ENCODE measurements around the gene ADGRL3.
"Not testable (repeated sequence)": the region's sequence is repeated elsewhere in the genome, so short reads cannot be mapped to it uniquely, and the experiment has no call there.

The ADGRL3 gene

DNA sequence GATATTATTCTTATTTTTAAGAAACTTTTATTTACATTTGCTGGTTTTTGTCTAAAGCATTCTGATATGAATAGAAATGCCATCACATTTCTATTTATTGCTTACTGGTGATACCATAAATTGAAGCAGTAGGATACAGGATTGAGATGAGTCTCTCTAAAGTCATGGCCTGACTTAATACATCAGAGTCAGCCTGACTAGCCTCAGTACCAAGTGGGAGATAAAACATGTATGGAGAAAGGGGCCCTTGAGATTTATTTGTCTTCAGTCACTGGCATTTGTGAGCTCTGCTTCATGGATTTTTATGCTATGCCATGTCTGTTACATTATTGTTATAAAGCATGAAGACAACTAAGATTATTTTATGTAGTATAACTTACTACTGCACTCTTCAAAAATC, 465.5 kb downstream of the ADGRL3 start:
- FAIRE-seq: no peak

DNA sequence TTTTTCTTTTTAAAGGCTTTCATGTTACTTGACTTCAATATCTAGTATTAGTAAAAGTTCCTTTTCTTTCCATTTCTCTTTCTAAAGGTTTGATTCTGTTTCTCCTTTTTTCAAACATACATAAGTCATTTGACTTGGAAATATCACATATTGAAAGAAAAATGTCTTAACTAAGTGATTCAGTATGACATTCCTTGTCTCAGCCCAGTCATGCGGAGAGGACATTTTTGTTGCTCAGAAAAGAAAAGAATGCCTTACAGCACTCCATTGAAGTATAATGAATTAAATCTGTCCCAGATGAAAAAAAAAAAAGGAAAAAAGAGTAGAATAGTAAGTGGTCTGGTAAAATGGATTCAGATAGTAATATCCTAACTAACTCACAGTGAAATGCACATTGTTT, 466.1 kb downstream of the ADGRL3 start:
- no peak for FAIRE-seq

DNA sequence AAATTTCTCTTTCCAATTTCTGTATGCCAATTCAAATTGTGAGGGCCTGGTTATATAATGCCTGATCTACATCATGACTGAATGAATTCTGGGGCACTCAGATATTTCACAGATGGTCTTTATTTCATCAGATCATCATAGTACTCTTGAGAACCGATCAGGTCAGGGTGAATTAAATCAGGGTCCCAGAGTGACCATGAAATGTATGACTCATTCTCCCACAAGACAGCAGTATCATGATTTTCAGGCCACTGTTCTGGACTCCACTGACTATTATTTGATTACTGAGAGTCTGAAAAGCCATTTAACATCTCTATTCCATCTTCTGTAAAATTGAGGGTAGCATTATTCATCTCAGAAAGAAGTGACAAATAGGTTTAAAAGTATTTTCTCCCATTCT, 471.5 kb downstream of the ADGRL3 start:
- FAIRE-seq: no peak

DNA sequence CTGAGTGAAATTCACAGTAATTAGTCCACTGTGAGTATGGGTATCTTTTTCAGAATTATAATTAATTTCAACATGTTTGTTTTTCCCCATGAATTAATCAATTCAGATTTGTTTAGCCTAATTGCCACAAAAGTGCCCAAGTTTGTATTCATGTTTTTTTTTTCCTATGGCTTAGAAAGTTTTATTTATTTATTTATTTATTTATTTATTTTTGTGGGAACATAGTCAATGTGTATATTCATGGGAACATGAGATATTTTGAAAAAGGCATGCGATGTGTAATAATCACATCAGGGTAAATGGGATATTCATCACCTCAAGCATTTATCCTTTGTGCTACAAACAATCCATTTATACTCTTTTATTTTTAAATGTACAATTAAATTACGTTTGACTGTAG, 475.3 kb downstream of the ADGRL3 start:
- FAIRE-seq: no peak

DNA sequence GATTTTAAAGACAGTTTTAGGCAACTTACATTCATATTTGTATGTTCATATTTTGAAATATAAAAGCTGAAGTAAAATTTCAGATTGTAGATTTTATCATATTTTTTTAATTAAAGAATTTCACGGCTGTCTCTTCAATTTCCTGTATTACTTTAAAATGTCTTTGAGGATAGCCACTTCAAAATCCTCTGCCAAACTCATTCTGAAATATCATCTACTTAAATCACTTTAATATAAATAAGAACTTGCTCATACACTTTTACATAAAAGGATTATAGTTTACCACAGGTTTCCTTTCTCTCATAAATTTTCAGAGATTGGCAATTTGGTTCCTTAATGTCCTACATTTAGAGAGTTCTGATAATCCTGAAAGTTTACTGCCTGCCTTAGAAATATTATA, 478.2 kb downstream of the ADGRL3 start:
- no peak for FAIRE-seq

DNA sequence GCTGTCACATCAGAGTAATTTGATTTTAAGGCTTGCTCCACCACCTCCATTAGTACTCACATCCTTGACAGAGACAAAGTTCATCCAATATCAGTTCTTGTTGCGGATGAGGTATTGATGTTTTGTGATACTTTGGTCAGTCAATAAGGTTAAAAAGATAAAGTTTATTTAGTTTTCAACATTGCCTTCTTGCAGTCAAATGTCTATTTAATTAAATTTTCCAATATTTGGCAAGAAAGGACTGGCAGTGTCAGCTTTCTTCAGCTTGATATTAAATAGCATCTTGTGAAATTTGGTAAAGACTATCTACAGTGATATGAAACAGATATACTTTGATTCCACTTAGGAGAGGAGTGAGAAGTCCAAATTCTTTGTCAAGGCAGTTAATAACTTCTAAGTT, 493.4 kb downstream of the ADGRL3 start:
- no peak for FAIRE-seq

DNA sequence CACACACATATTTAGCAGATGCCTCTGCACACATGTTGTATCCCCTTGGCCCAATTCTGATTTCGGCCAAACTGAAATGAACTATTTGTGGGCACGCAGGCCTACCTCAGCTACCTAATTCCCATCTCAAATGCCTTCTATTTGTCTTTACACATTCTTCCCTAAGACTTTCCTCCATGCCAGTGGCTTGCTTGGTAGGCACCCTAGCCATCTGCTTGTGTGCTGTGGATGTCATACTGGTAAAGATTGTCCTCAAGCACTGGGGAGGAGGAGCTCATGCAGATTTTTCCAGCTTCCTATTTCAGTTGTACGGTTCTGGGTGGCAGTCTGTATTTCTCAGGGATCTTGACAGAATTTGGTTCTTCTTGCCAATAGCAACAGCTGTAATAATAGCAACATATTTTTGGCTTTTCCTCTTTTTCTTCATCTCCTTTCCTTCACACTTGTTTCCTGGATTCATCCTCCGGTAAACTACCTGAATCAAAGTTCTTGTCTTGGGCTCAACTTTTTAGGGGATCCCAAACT, 514.3 kb downstream of the ADGRL3 start:
- FAIRE-seq: no peak

DNA sequence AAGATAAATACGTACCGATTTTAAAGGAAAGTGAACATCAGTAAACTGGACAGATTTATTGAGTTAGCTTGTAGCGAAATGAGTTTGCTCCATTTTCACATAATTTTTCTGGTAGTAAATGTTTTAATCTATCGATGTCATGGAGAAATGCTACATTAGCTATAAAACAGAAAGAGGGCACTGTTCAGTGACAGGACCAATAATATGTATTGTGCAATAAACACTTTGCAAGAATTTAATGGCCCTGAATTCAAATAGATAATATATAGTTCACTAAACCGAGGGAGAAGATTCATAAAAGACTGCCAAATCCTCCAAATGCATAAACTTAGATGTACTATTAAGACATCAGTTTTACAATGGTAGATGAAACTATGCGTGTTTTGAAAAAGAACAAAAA, 516.3 kb downstream of the ADGRL3 start:
- FAIRE-seq: no peak

DNA sequence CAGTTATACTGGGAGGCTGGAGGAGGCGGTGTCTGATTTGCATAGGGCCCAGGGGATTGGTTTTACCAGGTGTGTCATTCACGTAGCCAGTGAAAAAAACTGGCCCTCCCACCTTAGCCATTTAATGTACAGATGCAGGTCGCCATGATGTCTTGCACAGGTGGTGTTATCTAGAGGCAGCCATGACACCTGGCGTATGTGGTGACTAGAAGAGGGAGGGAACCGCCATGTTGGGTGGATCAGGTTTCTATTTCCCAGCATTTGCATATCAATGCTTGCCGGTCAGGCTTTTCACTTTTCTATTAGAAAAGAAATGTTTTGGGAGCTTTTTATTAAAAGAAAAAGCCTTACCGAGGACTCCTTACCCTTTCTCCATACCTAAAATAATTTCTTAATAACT, 523.4 kb downstream of the ADGRL3 start:
- FAIRE-seq: no peak

DNA sequence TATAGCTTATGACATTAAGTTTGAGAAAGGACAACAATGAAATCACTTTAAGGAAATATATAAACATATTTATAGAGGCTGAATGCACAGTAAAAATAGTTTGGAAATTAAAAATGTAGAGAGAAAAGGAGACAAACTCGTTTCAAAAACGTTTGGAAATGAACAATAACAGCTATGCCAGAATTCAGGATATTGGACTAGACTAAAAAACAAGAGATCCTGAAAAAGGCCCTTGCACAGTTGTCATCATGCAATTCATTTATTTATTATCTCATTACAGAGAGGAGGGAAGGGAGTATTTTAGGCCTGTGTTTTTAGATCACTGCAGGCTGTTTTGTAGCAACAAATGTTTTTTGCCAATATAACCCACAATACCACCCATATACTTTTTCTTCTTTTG, 527.2 kb downstream of the ADGRL3 start:
- no peak for FAIRE-seq

DNA sequence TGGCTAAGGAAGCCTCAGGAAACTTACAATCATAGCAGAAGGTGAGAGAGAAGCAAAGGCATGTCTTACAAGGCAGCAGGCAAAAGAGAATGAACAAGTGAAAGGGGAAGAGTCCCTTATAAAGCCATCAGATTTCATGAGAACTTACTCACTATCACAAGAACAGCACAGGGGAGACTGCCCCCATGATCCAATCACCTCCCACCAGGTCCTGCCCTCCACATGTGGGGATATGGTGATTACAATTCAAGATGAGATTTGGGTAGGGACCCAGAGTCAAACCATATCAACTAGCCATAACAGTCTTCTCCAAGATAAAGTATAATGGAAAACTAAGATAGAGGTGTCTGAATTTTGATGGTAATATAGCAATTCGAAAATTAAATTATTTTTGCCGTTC, 534.3 kb downstream of the ADGRL3 start:
- FAIRE-seq: no peak

DNA sequence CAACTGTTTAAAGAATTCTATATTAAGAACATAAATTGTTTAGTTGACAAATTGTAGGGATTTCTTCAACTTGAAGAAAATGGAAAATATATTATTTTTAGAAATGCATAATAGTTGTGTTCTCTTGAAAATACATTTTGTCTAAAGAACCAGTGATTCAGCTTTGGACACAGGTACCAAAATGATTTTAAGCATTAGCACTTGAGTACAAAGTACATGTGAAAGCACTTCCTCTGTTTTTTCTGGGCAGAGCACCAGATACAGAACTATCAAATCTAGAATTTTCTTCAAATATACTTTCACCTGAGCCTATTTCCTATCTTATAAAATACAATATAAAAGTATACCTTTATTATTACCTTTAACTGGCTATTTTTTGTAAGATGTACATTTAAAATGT, 539.8 kb downstream of the ADGRL3 start:
- no peak for FAIRE-seq

DNA sequence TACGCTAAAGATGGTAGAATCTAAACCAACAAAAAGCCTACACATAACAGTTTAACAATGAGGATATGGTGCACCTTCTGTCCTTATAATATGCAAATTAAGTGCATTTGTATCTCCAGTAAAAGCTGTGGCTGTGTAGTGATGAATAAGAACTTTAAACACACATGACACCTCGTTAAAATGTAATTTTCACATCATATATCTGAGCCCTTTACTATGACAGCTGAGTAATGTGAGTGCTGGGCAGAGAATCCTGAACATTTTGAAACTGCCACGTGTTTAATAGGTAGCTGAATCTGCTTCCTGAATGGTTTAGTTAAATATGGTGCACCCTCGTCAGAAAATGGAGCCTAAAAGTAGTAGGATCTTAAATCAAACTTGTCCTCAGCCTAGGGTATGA, 540.8 kb downstream of the ADGRL3 start:
- FAIRE-seq: no peak

DNA sequence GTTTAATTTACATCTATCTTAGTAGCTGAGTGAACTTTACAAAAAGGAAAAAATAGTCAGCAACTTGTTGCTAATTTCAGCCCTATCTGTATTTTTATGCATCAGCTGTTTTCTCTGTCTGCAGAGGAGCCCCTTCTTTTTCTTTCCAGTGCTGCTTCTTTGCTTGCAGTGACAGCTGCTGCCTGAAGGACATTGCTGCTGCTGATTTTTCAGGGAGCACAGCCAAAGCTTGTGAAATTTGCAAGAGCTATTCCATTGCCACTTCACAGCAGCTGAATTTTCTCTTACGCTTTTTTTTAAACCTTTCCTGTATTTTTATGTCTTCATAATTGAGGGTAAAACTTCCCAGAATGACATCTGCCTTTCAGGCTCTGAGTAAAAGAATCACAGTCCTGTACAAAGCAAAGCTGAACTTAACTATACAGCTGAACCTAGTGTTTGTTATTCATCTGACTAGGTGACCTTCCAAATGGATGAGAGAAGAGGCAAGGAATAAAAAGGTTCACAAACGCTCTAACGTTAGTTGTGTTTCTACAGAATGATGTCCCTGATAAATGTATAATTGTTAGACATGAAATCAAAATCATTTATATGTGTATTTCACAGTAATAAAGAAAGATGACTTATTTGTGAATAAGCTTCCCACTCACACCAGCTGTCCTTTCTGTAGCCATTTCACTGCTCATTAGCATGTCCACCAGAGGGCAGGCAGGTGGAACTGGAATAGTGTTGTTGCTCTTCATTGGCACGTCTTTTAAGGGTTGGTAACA, 541.4 kb downstream of the ADGRL3 start:
- no peak for FAIRE-seq

DNA sequence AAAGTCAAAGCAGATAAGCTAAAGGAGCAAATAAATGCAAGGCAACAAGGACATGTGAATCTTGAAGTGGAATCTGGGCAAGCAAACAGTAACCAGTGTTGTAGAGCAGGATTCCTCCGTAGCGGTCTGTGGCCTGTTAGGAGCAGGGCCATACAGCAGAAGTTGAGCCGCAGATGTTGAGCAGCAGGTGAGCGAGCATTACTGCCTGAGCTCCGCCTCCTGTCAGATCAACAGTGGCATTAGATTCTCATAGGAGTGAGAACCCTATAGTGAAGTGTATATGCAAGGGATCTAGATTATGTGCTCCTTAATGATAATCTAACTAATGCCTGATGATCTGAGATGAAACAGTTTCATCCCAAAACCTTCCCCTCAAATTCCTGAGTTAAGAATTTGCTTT, 550.7 kb downstream of the ADGRL3 start:
- FAIRE-seq: no peak

DNA sequence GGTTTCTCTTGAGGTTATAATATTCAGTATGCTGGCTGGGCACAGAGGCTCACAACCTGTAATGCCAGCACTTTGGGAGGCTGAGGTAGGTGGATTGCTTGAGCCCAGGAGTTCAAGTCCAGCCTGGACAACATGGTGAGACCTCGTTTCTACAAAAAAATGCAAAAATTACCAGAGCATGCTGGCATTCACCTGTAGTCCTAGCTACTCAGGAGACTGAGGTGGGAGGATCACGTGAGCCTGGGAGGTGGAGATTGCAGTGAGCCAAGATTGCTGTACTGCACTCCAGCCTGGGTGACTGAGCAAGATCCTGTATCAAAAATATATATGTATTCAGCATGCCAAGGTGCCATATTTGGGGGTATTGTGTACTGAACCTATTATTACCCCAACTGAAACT, 552.5 kb downstream of the ADGRL3 start:
- FAIRE-seq: no peak

DNA sequence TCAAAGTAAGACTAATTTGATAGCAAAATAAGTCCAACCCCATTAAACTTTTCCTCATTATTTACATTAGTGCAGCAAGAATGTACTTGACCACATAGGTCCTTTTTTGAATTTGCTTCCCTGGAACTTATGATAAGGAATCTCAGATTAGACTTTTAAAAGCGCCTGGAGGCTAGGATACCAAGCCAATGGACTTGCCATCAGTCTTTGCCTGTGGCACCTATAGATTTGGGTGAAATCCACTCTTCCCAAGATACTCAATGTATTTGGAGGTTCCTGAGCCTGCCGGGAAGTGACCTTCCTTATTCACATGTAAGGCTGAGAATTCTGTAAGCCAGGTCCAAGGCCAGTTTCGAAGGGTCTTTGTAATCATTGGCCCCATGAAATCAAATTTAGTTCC, 553.6 kb downstream of the ADGRL3 start:
- FAIRE-seq: no peak

DNA sequence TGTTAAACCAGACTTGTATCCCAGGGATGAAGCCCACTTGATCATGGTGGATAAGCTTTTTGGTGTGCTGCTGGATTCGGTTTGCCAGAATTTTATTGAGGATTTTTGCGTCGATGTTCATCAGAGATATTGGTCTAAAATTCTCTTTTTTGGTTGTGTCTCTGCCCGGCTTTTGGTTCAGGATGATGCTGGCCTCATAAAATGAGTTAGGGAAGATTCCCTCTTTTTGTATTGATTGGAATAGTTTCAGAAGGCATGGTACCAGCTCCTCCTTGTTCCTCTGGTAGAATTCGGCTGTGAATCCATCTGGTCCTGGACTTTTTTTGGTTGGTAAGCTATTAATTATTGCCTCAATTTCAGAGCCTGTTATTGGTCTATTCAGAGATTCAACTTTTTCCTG, 556.8 kb downstream of the ADGRL3 start:
- FAIRE-seq: not testable (repeated sequence)

DNA sequence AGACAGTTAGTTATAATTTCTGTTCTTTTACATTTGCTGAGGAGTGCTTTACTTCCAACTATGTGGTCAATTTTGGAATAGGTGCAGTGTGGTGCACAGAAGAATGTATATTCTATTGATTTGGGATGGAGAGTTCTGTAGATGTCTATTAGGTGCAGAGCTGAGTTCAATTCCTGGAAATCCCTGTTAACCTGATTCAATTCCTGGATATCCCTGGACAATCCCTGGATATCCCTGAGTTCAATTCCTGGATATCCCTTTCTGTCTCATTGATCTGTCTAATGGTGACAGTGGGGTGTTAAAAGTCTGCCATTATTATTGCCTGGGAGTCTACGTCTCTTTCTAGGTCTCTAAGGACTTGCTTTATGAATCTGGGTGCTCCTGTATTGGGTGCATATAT, 557.9 kb downstream of the ADGRL3 start:
- FAIRE-seq: not testable (repeated sequence)

DNA sequence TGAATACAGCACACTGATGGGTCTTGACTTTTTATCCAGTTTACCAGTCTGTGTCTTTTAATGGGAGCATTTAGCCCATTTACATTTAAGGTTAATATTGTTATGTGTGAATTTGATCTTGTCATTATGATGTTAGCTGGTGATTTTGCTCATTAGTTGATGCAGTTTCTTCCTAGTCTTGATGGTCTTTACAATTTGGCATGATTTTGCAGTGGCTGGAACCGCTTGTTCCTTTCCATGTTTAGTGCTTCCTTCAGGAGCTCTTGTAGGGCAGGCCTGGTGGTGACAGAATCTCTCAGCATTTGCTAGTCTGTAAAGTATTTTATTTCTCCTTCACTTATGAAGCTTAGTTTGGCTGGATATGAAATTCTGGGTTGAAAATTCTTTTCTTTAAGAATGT, 558.5 kb downstream of the ADGRL3 start:
- FAIRE-seq: not testable (repeated sequence)

DNA sequence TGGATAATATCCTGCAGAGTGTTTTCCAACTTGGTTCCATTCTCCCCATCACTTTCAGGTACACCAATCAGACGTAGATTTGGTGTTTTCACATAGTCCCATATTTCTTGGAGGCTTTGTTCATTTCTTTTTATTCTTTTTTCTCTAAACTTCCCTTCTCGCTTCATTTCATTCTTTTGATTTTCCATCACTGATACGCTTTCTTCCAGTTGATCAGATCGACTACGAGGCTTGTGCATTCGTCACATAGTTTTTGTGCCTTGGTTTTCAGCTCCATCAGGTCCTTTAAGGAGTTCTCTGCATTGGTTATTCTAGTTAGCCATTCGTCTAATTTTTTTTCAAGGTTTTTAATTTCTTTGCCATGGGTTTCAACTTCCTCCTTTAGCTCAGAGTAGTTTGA, 559.1 kb downstream of the ADGRL3 start:
- FAIRE-seq: not testable (repeated sequence)

DNA sequence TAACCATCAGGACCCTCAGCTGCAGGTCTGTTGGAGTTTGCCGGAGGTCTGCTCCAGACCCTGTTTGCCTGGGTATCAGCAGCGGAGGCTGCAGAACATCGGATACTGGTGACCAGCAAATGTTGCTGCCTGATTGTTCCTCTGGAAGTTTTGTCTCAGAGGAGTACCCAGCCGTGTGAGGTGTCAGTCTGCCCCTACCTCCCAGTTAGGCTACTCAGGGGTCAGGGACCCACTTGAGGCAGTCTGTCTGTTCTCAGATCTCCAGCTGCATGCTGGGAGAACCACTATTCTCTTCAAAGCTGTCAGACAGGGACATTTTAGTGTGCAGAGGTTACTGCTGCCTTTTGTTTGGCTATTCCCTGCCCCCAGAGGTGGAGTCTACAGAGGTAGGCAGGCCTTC, 559.8 kb downstream of the ADGRL3 start:
- not testable (repeated sequence) for FAIRE-seq

DNA sequence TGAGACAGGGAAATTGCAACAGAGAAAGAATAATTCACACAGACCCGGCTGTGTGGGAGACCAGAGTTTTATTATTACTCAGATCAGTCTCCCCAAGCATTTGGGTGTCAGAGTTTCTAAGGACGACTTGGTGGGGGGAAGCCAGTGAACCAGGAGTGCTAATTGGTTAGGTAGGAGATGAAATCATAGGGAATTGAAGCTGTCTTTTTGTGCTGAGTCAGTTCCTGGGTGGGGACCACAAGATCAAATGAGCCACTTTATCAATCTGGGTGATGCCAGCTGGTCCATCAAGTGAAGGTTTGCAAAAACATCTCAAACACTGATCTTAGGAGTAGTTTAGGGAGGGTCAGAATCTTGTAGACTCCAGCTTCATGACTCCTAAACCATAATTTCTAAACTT, 560.7 kb downstream of the ADGRL3 start:
- FAIRE-seq: no peak

DNA sequence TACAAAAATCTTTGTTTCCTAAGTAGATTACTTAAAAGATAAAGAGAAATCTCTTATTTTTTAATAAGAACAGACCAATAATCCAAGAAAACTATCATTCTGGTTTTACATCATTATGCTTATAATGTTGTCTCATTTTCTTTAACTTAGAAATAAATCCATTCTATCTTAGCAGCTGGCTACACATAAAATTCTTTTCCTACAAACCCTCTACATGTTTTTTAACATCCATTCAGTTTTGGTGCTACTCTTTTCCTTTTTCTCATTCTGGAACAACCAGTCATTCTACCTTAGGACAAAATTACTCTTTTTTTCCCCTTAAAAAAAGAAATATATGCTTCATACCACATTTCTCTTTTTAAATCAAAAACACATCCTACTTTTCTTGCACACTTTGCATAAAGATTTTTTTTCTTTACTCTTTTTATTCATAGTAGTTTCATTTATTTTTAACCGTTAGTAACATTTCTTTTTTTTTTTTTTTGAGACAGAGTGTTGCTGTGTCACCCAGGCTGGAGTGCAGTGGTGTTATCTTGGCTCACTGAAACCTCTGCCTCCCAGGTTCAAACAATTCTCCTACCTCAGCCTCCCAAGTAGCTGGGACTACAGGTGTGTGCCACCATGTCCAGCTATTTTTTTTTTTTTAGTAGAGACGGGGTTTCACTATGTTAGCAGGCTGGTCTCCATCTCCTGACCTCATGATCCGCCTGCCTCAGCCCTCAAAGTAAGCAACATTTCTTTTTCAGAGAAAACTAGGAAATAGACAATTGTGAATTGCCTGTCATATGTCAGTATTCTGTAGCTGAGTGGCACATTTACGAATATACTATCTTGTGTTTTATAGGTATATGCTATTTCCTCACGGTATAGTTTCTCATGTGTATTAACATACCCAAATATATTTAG, 562.8 kb downstream of the ADGRL3 start:
- FAIRE-seq: no peak

All from TTC549 (cell line).